Body of pancreas (tissue), 4 donors: ENCODE measurements around the gene AKAP7.

Source experiments
- CTCF ChIP-seq, 7 experiments: fragments of 450-650 bp in 4 of 7; fragments of 200-600 bp in 3 of 7; sonication (generic) in 3 of 7; IDR thresholded peaks; one replicate each; pipeline ENCODE4 v1.5.1; 2016 to 2019; ENCODE audit warnings: antibody characterized with exemption in 7 of 7
- POLR2A ChIP-seq, 3 donors: fragments of 450-650 bp; IDR thresholded peaks; one replicate each; pipeline ENCODE4 v1.6.1; 2016; ENCODE audit warnings: antibody characterized with exemption in 3 of 3, mild to moderate bottlenecking in 2 of 3

DNA sequence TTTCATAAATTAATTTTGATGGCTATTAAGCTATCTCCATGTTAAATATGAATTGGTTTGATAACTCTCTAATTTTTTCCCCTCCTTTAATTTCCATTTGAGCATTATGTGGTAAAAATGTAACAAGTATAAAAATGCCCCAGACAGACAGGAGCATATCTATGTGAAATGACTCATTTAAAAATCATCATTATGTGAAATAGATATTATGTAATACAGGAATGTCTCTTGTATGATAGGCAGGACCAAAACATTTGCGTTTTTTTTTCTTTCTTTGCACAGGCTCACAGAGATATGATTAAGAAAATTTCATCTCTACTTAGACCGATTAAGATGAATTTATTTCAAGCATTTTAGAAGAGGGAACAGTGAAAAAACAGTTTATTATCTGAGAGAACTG, 95.8 kb downstream of the AKAP7 start:
- TF ChIP-seq CTCF (IDR thresholded peaks at IDR 0.05), result no peak
- no peak for TF ChIP-seq POLR2A (IDR thresholded peaks at IDR 0.05)
